GM12878 (cell line): Measurements from ENCODE around the gene UBE2O. TPM values are rescaled to one million over a fixed set of nuclear protein-coding genes. Genes with fewer than 3 reads are reported as not detected.

Experiments
- ATAC-seq: fragments of 200-7000 bp; cut with Tn5 transposase; 3 replicates; pipeline ENCODE4 v1.9.1; 2020; ENCODE audit warnings: mild to moderate bottlenecking, moderate library complexity
- BruUV-seq: library from RNA; stranded (reverse); fragments of 400-500 nt; replicated peaks from 2 replicates; lab custom pipeline; 2021; lab: Mats Ljungman, UMichigan
- CTCF ChIA-PET: fragments of 300-600 bp; sonication (Branson Sonifier 250); formaldehyde crosslinking; extraction: SDS; loops from one replicate; lab custom pipeline; 2021; ENCODE audit warnings: inconsistent platforms; lab: Yijun Ruan, JAX
- POLR2A ChIA-PET: fragments of 350-600 bp; formaldehyde crosslinking; extraction: SDS; loops from one replicate; lab custom pipeline; 2021; ENCODE audit warnings: inconsistent platforms; lab: Charles Lee
- RAD21 ChIA-PET: fragments of 300-600 bp; sonication (Branson Sonifier 250); formaldehyde crosslinking; loops from one replicate; lab custom pipeline; 2023; ENCODE audit warnings: antibody characterized with exemption; ENCODE audit not compliant: unreplicated experiment; lab: Charles Lee
- SMC1A ChIA-PET: fragments of 300-600 bp; sonication (Branson Sonifier 250); formaldehyde crosslinking; loops from one replicate; lab custom pipeline; 2023; ENCODE audit not compliant: unreplicated experiment, uncharacterized antibody; lab: Charles Lee
- DNase-seq: peaks from one replicate; pipeline ENCODE4 v3.0.0-alpha.2; 2011; ENCODE audit warnings: low read depth, low spot score
- FAIRE-seq: peaks from 3 replicates; lab custom pipeline; 2011; peaks lifted over from hg19 to GRCh38; lab: Jason Lieb, UNC
- H2AFZ ChIP-seq: 2 replicates; pipeline ENCODE4 v1.6.0; 2011; ENCODE audit warnings: low read depth, low read length, control low read depth; ENCODE audit not compliant: control insufficient read depth
- H3K27ac ChIP-seq: 2 replicates; pipeline ENCODE4 v1.5.1; 2011; ENCODE audit warnings: control low read depth; ENCODE audit not compliant: control insufficient read depth, insufficient read depth
- H3K27me3 ChIP-seq, 2 experiments: replicated peaks in 1 of 2; 2 replicates each; pipeline versions ENCODE4 v1.6.0 to v1.6.1; 2011; ENCODE audit warnings: low read length in 1 of 2; ENCODE audit not compliant: control insufficient read depth in 2 of 2, insufficient read depth in 2 of 2
- H3K36me3 ChIP-seq, 2 experiments: 2 replicates each; pipeline ENCODE4 v1.5.1; 2011; ENCODE audit warnings: low read length in 1 of 2; ENCODE audit not compliant: control insufficient read depth in 2 of 2, insufficient read depth in 2 of 2
- H3K4me1 ChIP-seq: 2 replicates; pipeline ENCODE4 v1.6.1; 2011; ENCODE audit warnings: mild to moderate bottlenecking, low read length, moderate library complexity, mixed read lengths; ENCODE audit not compliant: control insufficient read depth, insufficient read depth
- H3K4me2 ChIP-seq: 2 replicates; pipeline ENCODE4 v1.6.0; 2011; ENCODE audit warnings: control low read depth; ENCODE audit not compliant: control insufficient read depth, insufficient read depth
- H3K4me3 ChIP-seq: fragments of 200-600 bp; sonication (generic); 2 replicates; pipeline ENCODE4 v1.5.1; 2016
- H3K79me2 ChIP-seq: 2 replicates; pipeline ENCODE4 v1.6.0; 2011; ENCODE audit warnings: low read length; ENCODE audit not compliant: control insufficient read depth, insufficient read depth
- H3K9ac ChIP-seq: 2 replicates; pipeline ENCODE4 v1.8.0; 2011; ENCODE audit warnings: low read length, control low read depth, mixed read lengths; ENCODE audit not compliant: control insufficient read depth, insufficient read depth
- H3K9me3 ChIP-seq: replicated peaks from 3 replicates; pipeline ENCODE4 v1.5.1; 2011; ENCODE audit warnings: mild to moderate bottlenecking, low read length; ENCODE audit not compliant: control insufficient read depth, insufficient read depth
- H4K20me1 ChIP-seq: 2 replicates; pipeline ENCODE4 v1.6.0; 2011; ENCODE audit not compliant: control insufficient read depth, insufficient read depth
- BRCA1 ChIP-seq: IDR thresholded peaks from 2 replicates; pipeline ENCODE4 v1.6.1; 2011; ENCODE audit warnings: low read depth, low read length, improper control_type of control experiment
- CREB1 ChIP-seq: IDR thresholded peaks from 2 replicates; pipeline ENCODE4 v1.6.1; 2012; ENCODE audit warnings: low read depth, mild to moderate bottlenecking, inconsistent platforms
- DPF2 ChIP-seq: fragments of 450-650 bp; IDR thresholded peaks from 2 replicates; pipeline ENCODE4 v1.6.1; 2017; ENCODE audit warnings: mild to moderate bottlenecking
- EGR1 ChIP-seq, 2 experiments: IDR thresholded peaks; 1 replicate in 1 of 2; 2 replicates in 1 of 2; pipeline ENCODE4 v1.6.1; 2011 to 2012; ENCODE audit warnings: low read depth in 2 of 2, low read length in 2 of 2, borderline replicate concordance in 1 of 2, mild to moderate bottlenecking in 1 of 2, moderate library complexity in 1 of 2
- MTA2 ChIP-seq: fragments of 450-650 bp; IDR thresholded peaks from 2 replicates; pipeline ENCODE4 v1.6.1; 2016; ENCODE audit warnings: low read depth, mild to moderate bottlenecking, moderate library complexity
- MYC ChIP-seq: IDR thresholded peaks from 2 replicates; pipeline ENCODE4 v1.6.1; 2011; ENCODE audit warnings: mild to moderate bottlenecking, low read length, moderate library complexity, inconsistent platforms; ENCODE audit not compliant: insufficient read depth, insufficient replicate concordance, insufficient read length, severe bottlenecking
- NFIC ChIP-seq: IDR thresholded peaks from 2 replicates; pipeline ENCODE4 v1.6.1; 2012; ENCODE audit warnings: low read depth, mild to moderate bottlenecking, inconsistent platforms, low read length, moderate library complexity
- POU2F2 ChIP-seq: IDR thresholded peaks from 3 replicates; pipeline ENCODE4 v1.6.1; 2011; ENCODE audit warnings: low read depth, mild to moderate bottlenecking, low read length, borderline replicate concordance
- RAD21 ChIP-seq: IDR thresholded peaks from 2 replicates; pipeline ENCODE4 v1.6.1; 2011; ENCODE audit warnings: mild to moderate bottlenecking, low read depth, low read length, moderate library complexity; ENCODE audit not compliant: insufficient read depth
- RCOR1 ChIP-seq: conservative IDR thresholded peaks from 2 replicates; pipeline ENCODE4 v1.6.1; 2012; ENCODE audit warnings: low read depth, low read length, improper control_type of control experiment
- SMC3 ChIP-seq: IDR thresholded peaks from 2 replicates; pipeline ENCODE4 v1.6.1; 2011; ENCODE audit warnings: low read length, improper control_type of control experiment, borderline replicate concordance
- STAT3 ChIP-seq: IDR thresholded peaks from 2 replicates; pipeline ENCODE4 v1.6.1; 2011; ENCODE audit warnings: low read depth, low read length, improper control_type of control experiment
- TARDBP ChIP-seq: IDR thresholded peaks from 2 replicates; pipeline ENCODE4 v1.6.1; 2016; ENCODE audit warnings: borderline replicate concordance
- ZBED1 ChIP-seq: IDR thresholded peaks from 2 replicates; pipeline ENCODE4 v1.6.1; 2016; ENCODE audit warnings: borderline replicate concordance
- ZNF384 ChIP-seq: IDR thresholded peaks from 2 replicates; pipeline ENCODE4 v1.6.1; 2012; ENCODE audit warnings: low read depth, mild to moderate bottlenecking, low read length, improper control_type of control experiment, borderline replicate concordance
- WGBS: methylation state at CpG from one replicate; pipeline ENCODE4 v1.1.6; 2016; ENCODE audit warnings: low lambda C conversion rate; ENCODE audit not compliant: insufficient replicate concordance, insufficient coverage; ENCODE audit errors: missing lambda C conversion rate; 5-methylcytosine and 5-hydroxymethylcytosine counted together
- in situ Hi-C: fragments of 300-500 bp; cut with MboI; formaldehyde crosslinking; loops from 9 replicates; pipeline ENCODE4 v1.14.3; 2018; ENCODE audit warnings: mixed read lengths
- intact Hi-C: fragments of 100-400 bp; cut with micrococcal nuclease; formaldehyde crosslinking; loops from one replicate; pipeline ENCODE4 v1.14.2; 2022; ENCODE audit not compliant: unreplicated experiment
- polyA plus RNA-seq, 11 experiments: library from polyadenylated mRNA; depleted of rRNA in 4 of 11; unstranded in 6 of 11; stranded (reverse) in 5 of 11; fragments of >200 nt; fragmentation: Nextera tagmentation in 4 of 11; fragmentation: Illumina TruSeq in 1 of 11; extraction: Ambion mirVana in 4 of 11; extraction: Trizol in 1 of 11; gene quantifications; 1 replicate in 1 of 11; 2 replicates in 10 of 11; pipeline versions ENCODE4 v1.2.1 to v1.2.3, GENCODE V29; 2011 to 2016; ENCODE audit warnings: inconsistent platforms in 2 of 11, missing spikeins in 2 of 11, low read depth in 1 of 11
- total RNA-seq, 4 experiments: library from RNA; depleted of rRNA in 3 of 4; stranded (reverse); fragments of >200 nt in 3 of 4; fragmentation: Illumina TruSeq in 1 of 4; extraction: Trizol in 1 of 4; gene quantifications; 2 replicates each; pipeline versions ENCODE4 v1.2.1 to v1.2.3, GENCODE V29; 2013 to 2021
- TF ChIP-seq, protein P1 (sequence below): fragments of 450-650 bp; IDR thresholded peaks from 2 replicates; pipeline ENCODE4 v1.6.1; 2017; ENCODE audit warnings: mild to moderate bottlenecking, moderate library complexity

Gene UBE2O
- total and polyA plus RNA-seq, 10 of the 15 experiments (the other 5 are each of a cell fraction or from before 2014, with no cell fraction given) = 2.1 to 39.0 (median 14.1) TPM

- POLR2A ChIA-PET = no interaction called here
- SMC1A ChIA-PET = interaction anchor here (0.6 to 2.1 kb wide), 2 partner anchors 11 to 38 kb away, joined by 3 to 7 read pairs; no protein-coding TSS in a partner anchor
- no peak for FAIRE-seq
Measured at GRCh38 chr17:76363107-76363842, 89.7 kb downstream of the UBE2O start.

GRCh38 chr17:76360461-76360860, 92.5 kb downstream of the UBE2O start:
- Histone ChIP-seq H3K9me3 (no peaks in the 10 kb centered on the region), H3K4me3 (no peak overlapping the region), H3K27me3 (no peaks in the 10 kb centered on the region; a peak in 1 of 4 replicates), H3K79me2 (no peaks in the 10 kb centered on the region), H3K27ac (no peak overlapping the region), H3K9ac (no peak overlapping the region), H3K4me1 (peaks cover 9% of the 10 kb centered on the region), H2AFZ (no peak overlapping the region), H3K4me2 (no peak overlapping the region), H4K20me1 (no peaks in the 10 kb centered on the region), H3K36me3 (no peaks in the 10 kb centered on the region)
- ChIA-PET SMC1A (no interaction called here), POLR2A (no interaction called here), RAD21 (no interaction called here), CTCF (interaction anchor here (0.7 kb wide), 1 partner anchor 120 kb away, joined by 3 read pairs; no protein-coding TSS in a partner anchor)
- no TSS peak for BruUV-seq
- FAIRE-seq (no peak), ATAC-seq (no peak), DNase-seq (no peak)
- in situ Hi-C loops (no loop called here), intact Hi-C loops (no loop called here)
- 43% methylated on average over 2 of the region's 2 CpGs for WGBS
- TF ChIP-seq ZNF384 (no peak), SMC3 (no peak), MYC (no peak), POU2F2 (no peak), DPF2 (no peak), RCOR1 (no peak), BRCA1 (no peak), STAT3 (no peak), TARDBP (no peak), RAD21 (no peak)
- TF ChIP-seq, protein P1, sequence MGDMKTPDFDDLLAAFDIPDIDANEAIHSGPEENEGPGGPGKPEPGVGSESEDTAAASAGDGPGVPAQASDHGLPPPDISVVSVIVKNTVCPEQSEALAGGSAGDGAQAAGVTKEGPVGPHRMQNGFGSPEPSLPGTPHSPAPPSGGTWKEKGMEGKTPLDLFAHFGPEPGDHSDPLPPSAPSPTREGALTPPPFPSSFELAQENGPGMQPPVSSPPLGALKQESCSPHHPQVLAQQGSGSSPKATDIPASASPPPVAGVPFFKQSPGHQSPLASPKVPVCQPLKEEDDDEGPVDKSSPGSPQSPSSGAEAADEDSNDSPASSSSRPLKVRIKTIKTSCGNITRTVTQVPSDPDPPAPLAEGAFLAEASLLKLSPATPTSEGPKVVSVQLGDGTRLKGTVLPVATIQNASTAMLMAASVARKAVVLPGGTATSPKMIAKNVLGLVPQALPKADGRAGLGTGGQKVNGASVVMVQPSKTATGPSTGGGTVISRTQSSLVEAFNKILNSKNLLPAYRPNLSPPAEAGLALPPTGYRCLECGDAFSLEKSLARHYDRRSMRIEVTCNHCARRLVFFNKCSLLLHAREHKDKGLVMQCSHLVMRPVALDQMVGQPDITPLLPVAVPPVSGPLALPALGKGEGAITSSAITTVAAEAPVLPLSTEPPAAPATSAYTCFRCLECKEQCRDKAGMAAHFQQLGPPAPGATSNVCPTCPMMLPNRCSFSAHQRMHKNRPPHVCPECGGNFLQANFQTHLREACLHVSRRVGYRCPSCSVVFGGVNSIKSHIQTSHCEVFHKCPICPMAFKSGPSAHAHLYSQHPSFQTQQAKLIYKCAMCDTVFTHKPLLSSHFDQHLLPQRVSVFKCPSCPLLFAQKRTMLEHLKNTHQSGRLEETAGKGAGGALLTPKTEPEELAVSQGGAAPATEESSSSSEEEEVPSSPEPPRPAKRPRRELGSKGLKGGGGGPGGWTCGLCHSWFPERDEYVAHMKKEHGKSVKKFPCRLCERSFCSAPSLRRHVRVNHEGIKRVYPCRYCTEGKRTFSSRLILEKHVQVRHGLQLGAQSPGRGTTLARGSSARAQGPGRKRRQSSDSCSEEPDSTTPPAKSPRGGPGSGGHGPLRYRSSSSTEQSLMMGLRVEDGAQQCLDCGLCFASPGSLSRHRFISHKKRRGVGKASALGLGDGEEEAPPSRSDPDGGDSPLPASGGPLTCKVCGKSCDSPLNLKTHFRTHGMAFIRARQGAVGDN = no peak

More at GRCh38 chr17:76363107-76363842, 89.7 kb downstream of the UBE2O start:
- Histone ChIP-seq H3K4me3 (no peak overlapping the region), H3K9ac (no peak overlapping the region), H3K27ac (no peak overlapping the region), H3K4me1 (no peaks in the 10 kb centered on the region), H3K36me3 (no peaks in the 10 kb centered on the region), H4K20me1 (no peaks in the 10 kb centered on the region), H3K27me3 (no peaks in the 10 kb centered on the region; a peak in 1 of 4 replicates), H3K4me2 (no peak overlapping the region), H3K79me2 (no peaks in the 10 kb centered on the region), H2AFZ (no peak overlapping the region), H3K9me3 (no peaks in the 10 kb centered on the region)
- CTCF ChIA-PET = interaction anchor here (0.7 to 3.4 kb wide), 3 partner anchors 10 to 341 kb away, joined by 3 to 13 read pairs (median 13); partner anchors contain the start of gene PRPSAP1
- DNase-seq (no peak), ATAC-seq (no peak)
- RAD21 ChIA-PET = interaction anchor here (0.9 kb wide), 1 partner anchor 35 kb away, joined by 3 read pairs; no protein-coding TSS in a partner anchor
- in situ Hi-C loops (no loop called here), intact Hi-C loops (no loop called here)
- TF ChIP-seq MTA2 = no peak
- no peak for TF ChIP-seq NFIC
- TF ChIP-seq EGR1 (IDR thresholded peaks at IDR 0.05; ENCODE audit: borderline replicate concordance in 1 of 2, low read depth in 2 of 2, low read length in 2 of 2) = no peak
- TF ChIP-seq CREB1 = no peak
- TF ChIP-seq ZBED1 = no peak
- no TSS peak for BruUV-seq
- 63% methylated on average over 11 of the region's 11 CpGs for WGBS
